GM21390 (cell line): ENCODE results near the gene HSD11B1.
A peak's percentile ranks its signal among the peaks of the same experiment; 100 is the strongest.
"Not testable (repeated sequence)": the region's sequence is repeated elsewhere in the genome, so short reads cannot be mapped to it uniquely, and the experiment has no call there.

Experiments
- ATAC-seq: cut with Tn5 transposase; IDR thresholded peaks from one replicate; pipeline ENCODE4 v1.9.1; 2021; ENCODE audit not compliant: unreplicated experiment

HSD11B1 gene

GRCh38 chr1:209689477-209689876, 15.2 kb upstream of the HSD11B1 start:
- ATAC-seq, result no peak

GRCh38 chr1:209691237-209691636, 13.4 kb upstream of the HSD11B1 start:
- ATAC-seq, result no peak

- no peak for ATAC-seq
Measured at GRCh38 chr1:209692296-209692695, 12.3 kb upstream of the HSD11B1 start.

- ATAC-seq, result peak; percentile 78
Measured at GRCh38 chr1:209692745-209693504, 11.7 kb upstream of the HSD11B1 start.

GRCh38 chr1:209696673-209697072, 8.0 kb upstream of the HSD11B1 start:
- no peak for ATAC-seq

GRCh38 chr1:209697126-209697525, 7.5 kb upstream of the HSD11B1 start:
- no peak for ATAC-seq

- ATAC-seq, result not testable (repeated sequence)
Measured at GRCh38 chr1:209700686-209701085, 4.0 kb upstream of the HSD11B1 start.

GRCh38 chr1:209702832-209703231, 1.8 kb upstream of the HSD11B1 start:
- ATAC-seq, result no peak

GRCh38 chr1:209703834-209704504, 677 bp upstream of the HSD11B1 start:
- no peak for ATAC-seq

GRCh38 chr1:209705033-209705598, 470 bp downstream of the HSD11B1 start:
- no peak for ATAC-seq

- no peak for ATAC-seq
Measured at GRCh38 chr1:209706622-209707021, 2.0 kb downstream of the HSD11B1 start.

- no peak for ATAC-seq
Measured at GRCh38 chr1:209707308-209707707, 2.7 kb downstream of the HSD11B1 start.

- ATAC-seq, result no peak
Measured at GRCh38 chr1:209708297-209708696, 3.7 kb downstream of the HSD11B1 start.

GRCh38 chr1:209710093-209710492, 5.4 kb downstream of the HSD11B1 start:
- ATAC-seq, result no peak

- ATAC-seq, result no peak
Measured at GRCh38 chr1:209710847-209711246, 6.2 kb downstream of the HSD11B1 start.

- ATAC-seq, result no peak
Measured at GRCh38 chr1:209714338-209714737, 9.7 kb downstream of the HSD11B1 start.

- no peak for ATAC-seq
Measured at GRCh38 chr1:209715314-209715713, 10.7 kb downstream of the HSD11B1 start.

GRCh38 chr1:209717818-209718217, 13.2 kb downstream of the HSD11B1 start:
- no peak for ATAC-seq

GRCh38 chr1:209720326-209720725, 15.7 kb downstream of the HSD11B1 start:
- no peak for ATAC-seq

- no peak for ATAC-seq
Measured at GRCh38 chr1:209720826-209721225, 16.2 kb downstream of the HSD11B1 start.

GRCh38 chr1:209721323-209721722, 16.7 kb downstream of the HSD11B1 start:
- no peak for ATAC-seq

- ATAC-seq, result no peak
Measured at GRCh38 chr1:209723265-209723664, 18.6 kb downstream of the HSD11B1 start.
